Kasumi-1 (cell line): ENCODE results near the gene NR6A1.
"Not testable (repeated sequence)": the region's sequence is repeated elsewhere in the genome, so short reads cannot be mapped to it uniquely, and the experiment has no call there.

Experiments
- DNase-seq, 2 experiments: peaks; one replicate each; lab custom pipeline; 2025; lab: John Stamatoyannopoulos, UW

The NR6A1 gene

GRCh38 chr9:124759327-124759726 lies 11.8 kb downstream of the NR6A1 start:
- no peak for DNase-seq

- DNase-seq, result peak in 1 of 2 experiments; percentile 40
These were observed 12.4 kb downstream of the NR6A1 start for GRCh38 chr9:124758691-124759090.

- DNase-seq, result peak; percentile 90 to 93
These were observed 13.1 kb downstream of the NR6A1 start for GRCh38 chr9:124758061-124758460.

DNA sequence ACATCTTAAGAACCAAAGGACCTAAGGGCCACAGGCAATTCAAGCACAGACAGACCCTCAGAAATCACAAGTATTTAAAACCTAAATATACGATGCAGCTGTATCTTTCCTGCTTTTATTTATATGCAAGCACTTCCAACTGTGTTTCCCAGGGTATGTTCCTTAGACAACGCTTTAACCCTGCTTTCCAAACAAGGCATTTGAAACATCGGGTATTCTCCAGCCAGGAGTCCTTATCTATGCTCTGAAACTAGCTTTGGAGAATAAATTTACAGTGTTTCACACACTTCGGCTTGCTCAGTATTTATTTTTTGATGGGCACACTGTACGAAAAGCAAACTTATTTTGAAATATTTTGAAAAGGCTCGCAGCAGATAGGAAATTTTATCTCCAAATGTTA lies 13.5 kb downstream of the NR6A1 start:
- peak in 1 of 2 experiments; percentile 34 for DNase-seq

- no peak for DNase-seq
These were observed 15.1 kb downstream of the NR6A1 start for GRCh38 chr9:124756011-124756410.

DNA sequence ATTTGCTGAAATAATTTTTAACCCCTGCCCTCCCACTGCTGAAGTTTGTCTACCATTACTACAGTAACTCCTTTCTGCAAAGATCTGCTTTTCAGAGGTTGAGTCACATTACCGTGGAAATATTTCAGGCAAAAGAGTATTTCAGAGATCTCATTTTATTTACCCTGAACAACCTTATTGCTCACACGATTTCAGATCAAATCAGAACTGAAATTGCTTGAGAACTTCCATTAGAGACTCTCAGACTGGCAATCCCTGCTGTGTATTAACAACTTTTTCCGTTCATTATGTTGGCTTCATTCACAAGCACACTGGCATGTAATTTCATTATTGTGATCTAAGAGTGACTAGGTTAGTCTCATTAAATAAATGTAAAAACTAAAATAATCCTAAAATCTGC lies 16.1 kb downstream of the NR6A1 start:
- no peak for DNase-seq

- peak; percentile 37 to 54 for DNase-seq
These were observed 16.8 kb downstream of the NR6A1 start for GRCh38 chr9:124754289-124754688.

GRCh38 chr9:124752967-124753366 lies 18.1 kb downstream of the NR6A1 start:
- DNase-seq, result no peak

DNA sequence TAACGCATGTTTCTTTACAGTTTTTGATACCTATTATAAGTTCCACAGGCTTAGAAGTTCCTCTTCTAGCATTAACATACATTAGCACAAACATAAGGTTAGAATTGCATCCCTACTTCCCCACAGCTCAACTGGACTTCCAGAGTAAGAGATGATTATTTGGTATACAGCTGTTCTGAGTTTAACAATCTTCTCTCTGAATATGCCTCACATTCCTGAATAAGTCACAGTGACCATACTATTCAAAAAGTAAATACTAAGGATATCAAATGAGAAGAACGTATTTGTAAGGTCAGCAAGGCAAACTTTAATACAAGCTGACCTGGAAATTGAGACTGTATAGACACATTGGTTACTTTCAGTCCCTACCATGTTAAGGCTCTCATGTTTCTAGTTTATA lies 21.3 kb downstream of the NR6A1 start:
- DNase-seq, result no peak

GRCh38 chr9:124749284-124749683 lies 21.8 kb downstream of the NR6A1 start:
- no peak for DNase-seq

GRCh38 chr9:124747065-124747464 lies 24.0 kb downstream of the NR6A1 start:
- no peak for DNase-seq

GRCh38 chr9:124743686-124744348 lies 27.3 kb downstream of the NR6A1 start:
- DNase-seq, result no peak

- DNase-seq, result no peak
These were observed 28.2 kb downstream of the NR6A1 start for GRCh38 chr9:124742940-124743339.

- no peak for DNase-seq
These were observed 29.4 kb downstream of the NR6A1 start for GRCh38 chr9:124741662-124742061.

DNA sequence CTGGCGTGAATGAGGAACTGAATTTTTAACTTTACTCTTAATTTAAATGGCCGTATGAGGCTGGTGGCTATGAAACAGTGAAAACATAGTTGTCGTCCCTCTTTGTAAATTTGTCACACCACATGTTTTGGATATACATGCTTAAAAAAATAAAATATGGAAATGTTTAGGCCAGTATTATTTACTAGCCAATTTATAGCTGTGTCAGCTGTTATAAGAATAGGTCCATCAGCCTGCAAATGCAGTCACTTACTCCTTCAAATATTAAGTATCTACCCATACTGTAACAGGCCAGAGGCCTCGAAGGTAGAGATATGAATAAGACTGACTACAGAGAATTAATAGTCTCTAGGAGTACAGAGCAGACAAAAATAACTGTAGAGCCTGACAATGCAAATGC lies 30.0 kb downstream of the NR6A1 start:
- DNase-seq, result no peak

GRCh38 chr9:124739360-124739759 lies 31.8 kb downstream of the NR6A1 start:
- no peak for DNase-seq

DNA sequence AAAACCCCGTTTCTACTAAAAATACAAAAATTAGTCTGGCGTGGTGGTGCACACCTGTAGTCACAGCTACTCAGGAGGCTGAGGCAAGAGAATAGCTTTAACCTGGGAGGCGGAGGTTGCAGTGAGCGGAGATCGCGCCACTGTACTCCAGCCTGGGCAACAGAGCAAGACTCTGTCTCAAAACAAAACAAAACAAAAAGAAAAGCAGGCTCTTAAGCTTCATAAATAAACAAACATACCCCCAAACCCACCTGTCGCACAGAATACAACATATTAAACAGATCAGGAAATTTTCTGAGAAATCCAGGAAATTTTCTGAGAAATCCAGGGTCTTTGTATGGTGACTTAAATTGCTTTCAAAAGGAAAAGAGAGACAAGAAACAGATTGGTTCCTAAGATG lies 33.0 kb downstream of the NR6A1 start:
- DNase-seq, result not testable (repeated sequence)

- no peak for DNase-seq
These were observed 36.0 kb downstream of the NR6A1 start for GRCh38 chr9:124735121-124735520.

GRCh38 chr9:124734741-124735083 lies 36.4 kb downstream of the NR6A1 start:
- not testable (repeated sequence) for DNase-seq

DNA sequence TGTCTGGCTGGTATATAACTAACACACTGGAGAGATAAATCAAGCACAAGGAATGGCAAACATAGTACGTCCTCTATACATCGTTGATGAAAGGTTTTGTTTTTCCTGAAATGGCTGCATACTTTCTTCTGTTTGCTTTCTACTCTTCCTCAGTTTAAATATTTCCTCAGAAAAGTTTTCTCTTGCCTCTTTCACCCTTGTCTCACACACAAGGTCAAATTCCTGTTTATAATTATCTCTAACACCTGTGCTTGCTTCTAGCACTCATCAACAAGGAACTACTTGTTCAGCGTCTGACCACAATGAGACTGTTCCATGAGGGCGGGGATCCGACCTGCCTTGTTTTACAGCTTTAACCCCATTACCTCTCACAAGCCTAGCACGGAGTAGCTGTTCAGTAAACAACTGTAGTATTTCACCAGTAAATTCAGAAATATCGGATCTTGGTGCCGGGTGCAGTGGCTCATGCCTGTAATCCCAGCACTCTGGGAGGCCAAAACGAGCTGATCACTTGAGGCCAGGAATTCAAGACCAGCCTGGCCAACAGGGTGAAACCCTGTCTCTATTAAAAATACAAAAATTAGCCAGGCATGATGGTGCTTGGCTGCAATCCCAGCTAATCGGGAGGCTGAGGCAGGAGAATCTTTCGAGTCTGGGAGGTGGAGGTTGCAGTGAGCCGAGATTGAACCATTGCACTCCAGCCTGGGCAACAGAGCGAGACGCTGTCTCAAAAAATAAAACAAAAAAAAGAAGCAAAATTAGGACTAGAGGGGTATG lies 37.0 kb downstream of the NR6A1 start:
- no peak for DNase-seq

DNA sequence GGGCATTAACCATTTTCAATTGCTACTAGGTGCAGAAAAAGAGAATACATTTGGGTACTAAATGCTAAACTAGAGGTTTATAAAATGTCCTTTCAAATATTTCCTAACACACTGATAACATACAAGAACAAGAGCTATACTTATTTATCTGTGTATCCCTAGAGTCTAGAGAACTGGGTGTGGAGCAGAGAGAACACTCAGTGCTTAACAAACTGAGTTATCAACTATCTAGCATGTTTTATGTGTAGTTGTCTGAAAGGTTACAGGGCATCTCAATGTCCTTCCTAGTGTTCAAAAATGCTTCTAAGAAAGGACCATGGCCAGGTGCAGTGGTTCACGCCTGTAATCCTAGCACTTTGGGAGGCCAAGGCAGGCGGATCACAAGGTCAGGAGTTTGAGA lies 40.3 kb downstream of the NR6A1 start:
- DNase-seq, result no peak

DNA sequence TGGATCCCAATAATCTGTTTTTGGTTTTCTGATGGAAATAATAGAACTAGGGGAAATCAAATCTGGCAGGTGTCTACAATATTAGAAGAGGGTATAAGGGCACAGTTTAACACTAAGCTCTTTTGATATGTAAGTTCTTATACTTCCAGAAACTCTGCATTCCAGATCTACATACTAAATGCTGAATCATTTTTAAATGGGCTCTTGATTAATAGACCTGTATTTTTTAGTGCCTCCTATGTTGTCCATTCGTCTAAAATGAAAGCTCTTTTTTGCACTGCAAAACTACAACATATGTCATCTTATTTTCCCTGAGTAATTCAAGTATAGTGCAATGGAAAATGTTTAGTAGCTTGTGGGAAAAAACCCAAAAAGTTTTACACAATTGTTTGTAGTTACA lies 44.2 kb downstream of the NR6A1 start:
- DNase-seq, result no peak

DNA sequence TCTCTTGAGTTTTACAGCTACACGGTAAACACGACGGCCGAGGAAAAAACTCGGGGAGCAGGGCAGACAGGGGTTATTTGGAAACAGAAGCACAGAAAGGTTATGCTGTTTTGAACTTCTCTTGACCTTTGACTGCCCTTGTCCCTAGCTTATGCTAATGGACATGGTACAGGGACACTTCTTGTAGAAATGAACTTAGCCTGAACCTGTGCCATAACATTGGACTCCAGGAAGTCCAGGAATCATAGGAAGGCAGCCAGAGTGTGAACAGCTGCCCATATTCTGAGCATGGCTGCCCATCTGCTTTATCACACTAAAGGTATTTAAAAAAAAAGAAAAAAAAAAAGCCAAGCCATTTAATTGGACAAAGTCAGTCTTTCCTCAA lies 46.1 kb downstream of the NR6A1 start:
- DNase-seq, result no peak
